Testis (tissue), 2 donors: Measurements from ENCODE around the gene GIMAP1.

Experiments used
- CTCF ChIP-seq, 3 experiments: fragments of 450-650 bp in 2 of 3; fragments of 200-600 bp in 1 of 3; sonication (generic) in 1 of 3; IDR thresholded peaks; one replicate each; pipeline ENCODE4 v1.5.1; 2016 to 2019; ENCODE audit warnings: antibody characterized with exemption in 3 of 3, mild to moderate bottlenecking in 2 of 3, moderate library complexity in 1 of 3
- POLR2A ChIP-seq: fragments of 450-650 bp; IDR thresholded peaks from one replicate; pipeline ENCODE4 v1.6.1; 2017; ENCODE audit warnings: antibody characterized with exemption, mild to moderate bottlenecking, moderate library complexity

- no peak for TF ChIP-seq CTCF (IDR thresholded peaks at IDR 0.05)
- no peak for TF ChIP-seq POLR2A
Observed at GRCh38 chr7:150703209-150703608, 13.2 kb upstream of the GIMAP1 start.
